K562 (cell line): ENCODE data around the gene LSM14B. TPM values are rescaled to one million over a fixed set of nuclear protein-coding genes. Genes with fewer than 3 reads are reported as not detected.

Experiments
- ATF6 ChIP-seq: sonication (generic); formaldehyde crosslinking; IDR thresholded peaks from 2 replicates; pipeline ENCODE4 v1.4.0; 2020; ENCODE audit warnings: mild to moderate bottlenecking, missing genetic modification reagents
- CTCF ChIP-seq, 3 experiments: IDR thresholded peaks in 2 of 3; conservative IDR thresholded peaks in 1 of 3; 2 replicates each; pipeline ENCODE4 v1.5.1; 2011 to 2012; ENCODE audit warnings: low read length in 3 of 3, mild to moderate bottlenecking in 3 of 3, control low read depth in 2 of 3, improper control_type of control experiment in 1 of 3, inconsistent platforms in 1 of 3, low read depth in 1 of 3, mixed read lengths in 1 of 3, moderate library complexity in 1 of 3; ENCODE audit not compliant: insufficient read depth in 2 of 3
- DEAF1 ChIP-seq: fragments of 450-650 bp; formaldehyde crosslinking; IDR thresholded peaks from 2 replicates; pipeline ENCODE4 v1.4.0; 2020; ENCODE audit warnings: mild to moderate bottlenecking, moderate library complexity
- ETV1 ChIP-seq: fragments of 450-650 bp; conservative IDR thresholded peaks from 2 replicates; pipeline ENCODE4 v1.6.1; 2016; ENCODE audit warnings: missing genetic modification characterization, control low read depth, low read depth, missing compliant biosample characterization
- HNRNPL ChIP-seq: fragments of 200-400 bp; formaldehyde crosslinking; IDR thresholded peaks from 2 replicates; pipeline ENCODE4 v1.6.1; 2017; ENCODE audit warnings: low read depth, mild to moderate bottlenecking, low read length
- MXD1 ChIP-seq: fragments of 250-450 bp; sonication (Bioruptor Pico); IDR thresholded peaks from 2 replicates; pipeline ENCODE4 v1.8.0; 2021; ENCODE audit warnings: borderline replicate concordance, mild to moderate bottlenecking, moderate library complexity; ENCODE audit not compliant: poor library complexity, severe bottlenecking
- NCOA4 ChIP-seq: fragments of 450-650 bp; IDR thresholded peaks from 2 replicates; pipeline ENCODE4 v1.6.1; 2018; ENCODE audit warnings: mild to moderate bottlenecking; ENCODE audit not compliant: partially characterized antibody
- RFX5 ChIP-seq: IDR thresholded peaks from 2 replicates; pipeline ENCODE4 v1.6.1; 2011; ENCODE audit warnings: low read depth, mild to moderate bottlenecking, improper control_type of control experiment, low read length
- ZBTB12 ChIP-seq: fragments of 250-450 bp; sonication (Bioruptor Pico); IDR thresholded peaks from 2 replicates; pipeline ENCODE4 v1.4.0; 2020
- ZNF134 ChIP-seq: fragments of 250-450 bp; sonication (Bioruptor Pico); conservative IDR thresholded peaks from 2 replicates; pipeline ENCODE4 v1.4.0; 2020
- ZNF586 ChIP-seq: fragments of 450-650 bp; formaldehyde crosslinking; conservative IDR thresholded peaks from 2 replicates; pipeline ENCODE4 v1.4.0; 2020; ENCODE audit warnings: mild to moderate bottlenecking, moderate library complexity
- ZNF609 ChIP-seq: sonication (generic); formaldehyde crosslinking; IDR thresholded peaks from 2 replicates; pipeline ENCODE4 v1.8.1; 2023; ENCODE audit warnings: missing genetic modification reagents, mild to moderate bottlenecking, borderline replicate concordance
- polyA plus RNA-seq, 8 experiments: library from polyadenylated mRNA; depleted of rRNA in 4 of 8; stranded (reverse) in 5 of 8; unstranded in 3 of 8; fragments of >200 nt; fragmentation: Nextera tagmentation in 2 of 8; fragmentation: Illumina TruSeq in 1 of 8; extraction: Ambion mirVana in 2 of 8; extraction: Trizol in 1 of 8; gene quantifications; 2 replicates each; pipeline versions ENCODE4 v1.2.1 to v1.2.3, GENCODE V29; 2011 to 2014; ENCODE audit warnings: inconsistent platforms in 1 of 8, missing spikeins in 1 of 8
- total RNA-seq, 7 experiments: library from RNA; depleted of rRNA in 6 of 7; stranded (reverse); fragments of >200 nt in 6 of 7; fragmentation: Illumina TruSeq in 2 of 7; extraction: Trizol in 2 of 7; gene quantifications; 2 replicates each; pipeline versions ENCODE4 v1.2.1 to v1.2.3, GENCODE V29; 2011 to 2021; ENCODE audit warnings: low replicate concordance in 1 of 7

The LSM14B gene
- total and polyA plus RNA-seq, 9 of the 15 experiments (the other 6 are each of a cell fraction or from before 2014, with no cell fraction given): 0.66 to 36.0 (median 20.2) TPM

GRCh38 chr20:62136283-62137091 is 14.2 kb downstream of the LSM14B start (continued):
- peak; percentile 55 for TF ChIP-seq DEAF1 (CRISPR knock-in tag)
- no peak for TF ChIP-seq ZBTB12 (CRISPR knock-in tag)
- TF ChIP-seq MXD1 (CRISPR knock-in tag): no peak
- no peak for TF ChIP-seq ATF6 (CRISPR knock-in tag)
- no peak for TF ChIP-seq NCOA4
- no peak for TF ChIP-seq ZNF586 (CRISPR knock-in tag)
- no peak for TF ChIP-seq ETV1 (tag)
- peak; percentile 74 to 85 (median 85) for TF ChIP-seq CTCF (IDR thresholded peaks at IDR 0.05 in 2 of 3, conservative IDR thresholded peaks at IDR 0.05 in 1 of 3; ENCODE audit: insufficient read depth in 2 of 3, low read depth in 1 of 3, low read length in 3 of 3)
- TF ChIP-seq ZNF134 (CRISPR knock-in tag): no peak
- TF ChIP-seq HNRNPL: no peak
- TF ChIP-seq ZNF609 (CRISPR knock-in tag): no peak
- no peak for TF ChIP-seq RFX5
